ENCODE measurements around the gene CCDC174.

The CCDC174 gene

DNA sequence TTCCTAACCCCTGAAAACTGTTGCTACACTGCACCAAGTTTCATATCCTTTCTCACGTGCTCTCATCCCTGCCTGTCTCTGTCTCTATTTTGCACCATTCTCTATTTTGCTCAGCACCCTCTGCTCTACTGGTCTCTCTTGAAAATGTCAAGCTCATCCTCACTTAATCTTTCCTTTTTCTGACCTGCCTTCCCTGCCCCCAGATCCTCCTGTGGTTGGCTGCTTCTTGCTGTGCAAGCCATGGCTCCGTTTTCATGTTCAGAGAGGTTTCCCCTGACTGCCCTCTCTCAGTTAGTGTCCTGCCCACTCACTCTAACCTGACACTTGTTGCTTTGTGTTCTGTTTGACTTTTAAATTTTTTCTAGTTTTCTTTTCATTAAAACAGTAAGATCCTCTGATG is 6.0 kb downstream of the CCDC174 start:
- H3K9ac ChIP-seq (ENCODE audit: insufficient read length), result no peak overlapping the region
- peaks cover 30% of the 10 kb centered on the region; the same call in 1 of the 2 replicates for H3K36me3 ChIP-seq (ENCODE audit: insufficient read depth, low read length)

DNA sequence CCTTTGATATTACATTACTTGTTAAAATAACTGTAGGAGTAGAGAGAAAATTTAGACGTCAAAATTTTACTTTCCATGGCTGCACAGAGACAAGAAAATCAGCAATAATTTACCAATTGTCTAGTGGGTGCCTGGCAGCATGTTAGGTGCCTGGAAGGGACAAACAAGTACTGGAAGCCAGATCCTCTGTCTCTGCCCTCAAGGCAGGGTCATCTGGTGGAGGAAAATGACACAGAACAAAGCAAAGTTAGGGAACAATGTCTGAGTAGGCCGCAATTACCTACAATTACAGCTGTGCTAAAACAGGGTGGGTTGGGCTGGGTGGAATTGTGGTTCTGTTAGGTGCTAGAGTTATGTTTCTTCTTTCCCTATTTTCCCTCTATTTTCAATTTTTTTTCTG is 7.4 kb downstream of the CCDC174 start:
- no peaks in the 10 kb centered on the region for H3K9me3 ChIP-seq (ENCODE audit: low read depth, low read length)
- H3K4me3 ChIP-seq, result no peak overlapping the region
- H3K27ac ChIP-seq, result no peak overlapping the region
- no peak for DNase-seq (ENCODE audit: low read depth, low spot score)
- TF ChIP-seq FOXP2 (optimal IDR thresholded peaks at IDR 0.05; ENCODE audit: control extremely low read depth, extremely low read length, insufficient read depth) (no peak), POLR2AphosphoS5 (IDR thresholded peaks at IDR 0.05; ENCODE audit: borderline replicate concordance, low read depth, low read length) (no peak), EZH2 (IDR thresholded peaks at IDR 0.05) (no peak)
- H3K9ac ChIP-seq (ENCODE audit: insufficient read length), result no peak overlapping the region
- H3K36me3 ChIP-seq (ENCODE audit: insufficient read depth, low read length), result peaks cover 39% of the 10 kb centered on the region; the same call in 1 of the 2 replicates

More for the DNA sequence above, 6.0 kb downstream of the CCDC174 start:
- no peak for DNase-seq (ENCODE audit: low read depth, low spot score)
- Histone ChIP-seq H3K9me3 (ENCODE audit: low read depth, low read length) (no peaks in the 10 kb centered on the region), H3K27ac (no peak overlapping the region), H3K4me3 (no peak overlapping the region)
- no peak for TF ChIP-seq EZH2 (IDR thresholded peaks at IDR 0.05)
- no peak for TF ChIP-seq FOXP2 (optimal IDR thresholded peaks at IDR 0.05; ENCODE audit: control extremely low read depth, extremely low read length, insufficient read depth)
- TF ChIP-seq POLR2AphosphoS5 (IDR thresholded peaks at IDR 0.05; ENCODE audit: borderline replicate concordance, low read depth, low read length), result no peak

DNA sequence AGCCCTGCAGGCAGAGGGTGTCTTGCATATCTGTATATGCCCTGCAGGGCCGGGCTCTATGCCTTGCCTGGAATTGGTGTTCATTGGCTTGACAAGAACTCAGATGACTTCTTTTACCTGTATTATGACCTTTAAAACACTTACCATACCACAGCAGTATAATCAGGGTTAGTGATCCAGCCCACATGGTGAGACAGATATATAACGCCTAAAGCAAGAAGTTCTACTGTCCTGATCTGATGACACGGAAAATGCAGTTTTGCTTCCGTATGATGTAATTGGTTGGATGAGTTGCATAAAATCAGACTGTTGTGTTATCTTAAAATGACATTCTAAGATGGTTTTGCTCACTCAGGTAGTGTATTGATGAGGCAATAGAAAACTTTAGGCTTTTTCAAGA is 9.4 kb downstream of the CCDC174 start:
- no peaks in the 10 kb centered on the region for H3K9me3 ChIP-seq (ENCODE audit: low read depth, low read length)
- DNase-seq (ENCODE audit: low read depth, low spot score), result no peak
- H3K9ac ChIP-seq (ENCODE audit: insufficient read length), result no peak overlapping the region
- H3K36me3 ChIP-seq (ENCODE audit: insufficient read depth, low read length), result peaks cover 40% of the 10 kb centered on the region; the same call in 1 of the 2 replicates
- no peak overlapping the region for H3K4me3 ChIP-seq
- no peak overlapping the region for H3K27ac ChIP-seq
- TF ChIP-seq FOXP2 (optimal IDR thresholded peaks at IDR 0.05; ENCODE audit: control extremely low read depth, extremely low read length, insufficient read depth), result no peak
- no peak for TF ChIP-seq POLR2AphosphoS5 (IDR thresholded peaks at IDR 0.05; ENCODE audit: borderline replicate concordance, low read depth, low read length)
- no peak for TF ChIP-seq EZH2 (IDR thresholded peaks at IDR 0.05)

DNA sequence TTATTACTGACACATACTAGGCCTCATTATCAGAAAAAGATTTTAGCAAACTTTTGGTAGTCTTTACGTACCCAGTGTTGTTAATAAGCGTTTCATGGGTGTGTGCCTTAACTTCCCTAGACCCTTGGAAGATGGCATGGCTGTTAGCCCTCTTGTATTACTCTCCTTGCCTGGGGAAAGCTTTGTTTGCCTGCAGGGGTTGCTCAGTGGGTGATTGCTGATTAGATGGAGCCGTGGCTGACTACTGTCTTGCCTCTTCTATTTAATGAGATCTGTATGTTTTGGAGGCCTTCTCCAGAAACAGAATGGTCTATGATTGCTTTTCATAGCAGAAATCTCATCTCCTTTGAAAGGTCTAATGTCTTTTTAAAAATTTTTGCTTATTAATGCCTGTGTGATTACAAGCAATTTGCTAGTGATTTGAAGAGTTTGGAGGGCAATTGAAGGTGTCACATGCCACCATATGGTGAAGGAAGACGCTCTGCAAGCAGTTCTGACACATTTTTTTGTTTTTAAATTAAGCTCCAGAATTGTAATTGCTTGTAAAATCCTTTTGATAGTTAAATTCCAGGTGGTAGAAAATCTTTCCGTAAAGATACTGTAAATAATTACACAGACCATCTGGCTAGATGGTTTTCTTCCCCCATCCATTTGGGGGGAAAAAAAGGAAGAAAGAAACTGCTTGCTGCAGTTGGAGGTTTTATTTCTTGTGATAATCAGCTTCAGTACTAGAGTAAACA is 12.0 kb downstream of the CCDC174 start:
- H3K4me3 ChIP-seq, result no peak overlapping the region
- no peak overlapping the region for H3K27ac ChIP-seq
- no peaks in the 10 kb centered on the region for H3K9me3 ChIP-seq (ENCODE audit: low read depth, low read length)
- peaks cover 41% of the 10 kb centered on the region; the same call in 1 of the 2 replicates for H3K36me3 ChIP-seq (ENCODE audit: insufficient read depth, low read length)
- H3K9ac ChIP-seq (ENCODE audit: insufficient read length), result no peak overlapping the region
- TF ChIP-seq FOXP2 (optimal IDR thresholded peaks at IDR 0.05; ENCODE audit: control extremely low read depth, extremely low read length, insufficient read depth), result no peak
- no peak for TF ChIP-seq POLR2AphosphoS5 (IDR thresholded peaks at IDR 0.05; ENCODE audit: borderline replicate concordance, low read depth, low read length)
- TF ChIP-seq EZH2 (IDR thresholded peaks at IDR 0.05), result no peak
- DNase-seq (ENCODE audit: low read depth, low spot score), result no peak

DNA sequence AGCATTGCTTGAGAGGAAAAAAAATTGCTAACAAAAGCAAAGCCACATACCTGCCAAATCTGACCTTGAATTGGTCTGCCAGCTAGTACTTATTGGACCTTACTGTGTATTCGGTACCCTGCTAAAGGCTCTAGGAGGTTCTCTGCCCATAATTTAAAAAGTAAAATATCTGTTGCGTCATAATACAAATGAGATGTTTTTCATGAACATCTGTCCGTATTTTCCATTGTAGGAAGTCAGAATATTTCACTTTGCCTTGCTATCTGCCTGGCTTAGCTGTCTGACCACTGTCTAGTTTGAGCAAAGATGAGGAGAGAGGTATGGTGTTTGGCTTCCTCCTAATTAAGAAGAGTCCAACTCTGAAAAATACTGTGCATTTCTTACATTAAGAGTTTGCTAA is 12.6 kb downstream of the CCDC174 start:
- Histone ChIP-seq H3K36me3 (ENCODE audit: insufficient read depth, low read length) (peaks cover 46% of the 10 kb centered on the region; the same call in 1 of the 2 replicates), H3K27ac (no peak overlapping the region), H3K9me3 (ENCODE audit: low read depth, low read length) (no peaks in the 10 kb centered on the region), H3K4me3 (no peak overlapping the region), H3K9ac (ENCODE audit: insufficient read length) (no peak overlapping the region)
- no peak for DNase-seq (ENCODE audit: low read depth, low spot score)
- TF ChIP-seq POLR2AphosphoS5 (IDR thresholded peaks at IDR 0.05; ENCODE audit: borderline replicate concordance, low read depth, low read length), result no peak

DNA sequence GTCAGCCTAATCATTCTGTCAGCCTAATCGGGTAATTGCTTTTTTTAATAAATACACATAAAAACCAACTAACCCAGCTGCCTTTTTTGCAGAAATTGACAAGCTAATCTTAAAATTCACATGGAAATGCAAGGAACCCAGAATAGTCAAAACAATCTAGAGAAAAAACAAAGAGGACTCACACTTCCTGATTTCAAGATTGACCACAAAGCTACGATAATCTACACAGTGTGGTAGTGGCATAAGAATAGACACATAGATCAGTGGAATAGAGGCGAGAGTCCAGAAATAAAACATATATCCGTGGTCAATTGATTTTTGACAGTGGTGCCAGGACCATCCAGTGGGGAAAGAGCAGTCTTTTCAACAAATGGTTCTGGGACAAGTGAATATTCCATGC is 21.0 kb downstream of the CCDC174 start:
- no peak overlapping the region for H3K27ac ChIP-seq
- DNase-seq (ENCODE audit: low read depth, low spot score), result no peak
- H3K36me3 ChIP-seq (ENCODE audit: insufficient read depth, low read length), result peaks cover 30% of the 10 kb centered on the region; the same call in 1 of the 2 replicates

DNA sequence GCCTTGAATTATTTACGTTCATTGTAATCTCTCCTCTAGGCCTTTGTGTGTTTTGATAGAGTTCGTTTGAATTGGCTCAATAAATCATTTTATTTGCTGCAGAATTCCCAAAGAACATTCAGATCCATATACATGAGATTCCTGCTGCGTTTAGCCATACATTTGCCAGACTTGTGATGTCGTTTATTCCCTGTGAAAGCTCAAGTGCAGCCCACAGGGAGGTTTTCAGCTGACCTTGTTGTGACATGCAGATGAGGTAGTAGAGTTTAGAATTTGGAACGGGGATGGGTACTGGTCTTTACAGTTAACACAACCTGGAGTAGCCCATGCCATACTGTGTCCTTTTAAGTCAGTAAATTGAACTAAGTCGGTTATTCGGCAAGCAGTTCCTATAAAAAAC is 23.3 kb downstream of the CCDC174 start, which contains the start of gene C3orf20:
C3orf20 (plus strand) TSS at position 301 of the 400 bp plus-strand sequence. CDS start 7,573 bp downstream, outside the sequence.
- Histone ChIP-seq H3K9me3 (ENCODE audit: low read depth, low read length) (no peaks in the 10 kb centered on the region), H3K27ac (no peak within 1 kb of the TSS), H3K36me3 (ENCODE audit: insufficient read depth, low read length) (peaks cover 18% of the 10 kb centered on the region; the same call in 1 of the 2 replicates), H3K4me3 (no peak within 1 kb of the TSS), H3K9ac (ENCODE audit: insufficient read length) (no peak within 1 kb of the TSS)
- TF ChIP-seq EZH2 (IDR thresholded peaks at IDR 0.05) (no peak), POLR2AphosphoS5 (IDR thresholded peaks at IDR 0.05; ENCODE audit: borderline replicate concordance, low read depth, low read length) (no peak), FOXP2 (optimal IDR thresholded peaks at IDR 0.05; ENCODE audit: control extremely low read depth, extremely low read length, insufficient read depth) (no peak)
- no peak for DNase-seq (ENCODE audit: low read depth, low spot score)

More for the DNA sequence above, 21.0 kb downstream of the CCDC174 start:
- Histone ChIP-seq H3K9ac (ENCODE audit: insufficient read length) (no peak overlapping the region), H3K9me3 (ENCODE audit: low read depth, low read length) (no peaks in the 10 kb centered on the region), H3K4me3 (no peak overlapping the region)
- TF ChIP-seq FOXP2 (optimal IDR thresholded peaks at IDR 0.05; ENCODE audit: control extremely low read depth, extremely low read length, insufficient read depth) (no peak), POLR2AphosphoS5 (IDR thresholded peaks at IDR 0.05; ENCODE audit: borderline replicate concordance, low read depth, low read length) (no peak), EZH2 (IDR thresholded peaks at IDR 0.05) (no peak)

DNA sequence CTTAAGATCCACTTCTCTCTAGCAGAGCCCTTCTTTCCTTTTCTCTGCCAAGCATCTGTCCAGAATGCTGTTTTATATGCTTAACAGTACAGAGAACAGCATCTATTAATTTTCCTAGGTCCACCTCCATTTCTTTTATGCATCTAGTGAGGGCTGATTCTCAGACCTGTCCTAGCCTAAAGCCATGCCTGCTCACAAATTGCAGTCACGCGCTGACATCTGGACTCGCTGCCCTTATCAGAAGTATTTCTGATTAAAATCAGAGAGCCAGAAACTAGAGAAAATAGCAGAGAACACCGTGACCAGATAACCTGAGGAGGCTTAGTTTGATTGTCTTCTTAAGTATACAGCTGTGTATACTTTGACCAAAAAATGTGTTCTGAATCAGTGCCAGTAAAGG is 25.3 kb downstream of the CCDC174 start:
- TF ChIP-seq EZH2 (IDR thresholded peaks at IDR 0.05) (no peak), POLR2AphosphoS5 (IDR thresholded peaks at IDR 0.05; ENCODE audit: borderline replicate concordance, low read depth, low read length) (no peak), FOXP2 (optimal IDR thresholded peaks at IDR 0.05; ENCODE audit: control extremely low read depth, extremely low read length, insufficient read depth) (no peak)
- no peak overlapping the region for H3K9ac ChIP-seq (ENCODE audit: insufficient read length)
- no peak overlapping the region for H3K4me3 ChIP-seq
- no peak for DNase-seq (ENCODE audit: low read depth, low spot score)
- no peak overlapping the region for H3K27ac ChIP-seq
- peaks cover 4% of the 10 kb centered on the region; the same call in 1 of the 2 replicates for H3K36me3 ChIP-seq (ENCODE audit: insufficient read depth, low read length)
- H3K9me3 ChIP-seq (ENCODE audit: low read depth, low read length), result no peaks in the 10 kb centered on the region
